IMR-90 (cell line): ENCODE measurements around the gene PNPLA2. TPM values are rescaled to one million over a fixed set of nuclear protein-coding genes. Genes with fewer than 3 reads are reported as not detected.

Experiments
- CHD1 ChIP-seq: IDR thresholded peaks from 2 replicates; pipeline ENCODE4 v1.6.1; 2012; ENCODE audit warnings: low read depth, low read length, improper control_type of control experiment
- RFX5 ChIP-seq: IDR thresholded peaks from 2 replicates; pipeline ENCODE4 v1.8.0; 2012; ENCODE audit warnings: low read depth, mild to moderate bottlenecking, low read length, moderate library complexity
- SMC3 ChIP-seq: fragments of 150-350 bp; IDR thresholded peaks from 2 replicates; pipeline ENCODE4 v1.6.1; 2016; ENCODE audit warnings: low read depth, mild to moderate bottlenecking, antibody characterized with exemption, low read length, moderate library complexity
- polyA plus RNA-seq, 3 experiments: library from polyadenylated mRNA; depleted of rRNA; stranded (reverse); fragments of >200 nt; gene quantifications; 2 replicates each; pipeline ENCODE4 v1.2.3, GENCODE V29; 2012; ENCODE audit warnings: low replicate concordance in 1 of 3
- total RNA-seq: library from RNA; depleted of rRNA; stranded (reverse); fragments of >200 nt; gene quantifications from 2 replicates; pipeline ENCODE4 v1.2.3, GENCODE V29; 2012
- TF ChIP-seq, protein P1 (sequence below): fragments of 150-350 bp; IDR thresholded peaks from 2 replicates; pipeline ENCODE4 v1.6.1; 2016; ENCODE audit warnings: low read depth, mild to moderate bottlenecking, low read length, moderate library complexity, borderline replicate concordance

The PNPLA2 gene
- total and polyA plus RNA-seq, 2 of the 4 experiments (the other 2 are of a cell fraction): 7.0 to 94.3 TPM

DNA sequence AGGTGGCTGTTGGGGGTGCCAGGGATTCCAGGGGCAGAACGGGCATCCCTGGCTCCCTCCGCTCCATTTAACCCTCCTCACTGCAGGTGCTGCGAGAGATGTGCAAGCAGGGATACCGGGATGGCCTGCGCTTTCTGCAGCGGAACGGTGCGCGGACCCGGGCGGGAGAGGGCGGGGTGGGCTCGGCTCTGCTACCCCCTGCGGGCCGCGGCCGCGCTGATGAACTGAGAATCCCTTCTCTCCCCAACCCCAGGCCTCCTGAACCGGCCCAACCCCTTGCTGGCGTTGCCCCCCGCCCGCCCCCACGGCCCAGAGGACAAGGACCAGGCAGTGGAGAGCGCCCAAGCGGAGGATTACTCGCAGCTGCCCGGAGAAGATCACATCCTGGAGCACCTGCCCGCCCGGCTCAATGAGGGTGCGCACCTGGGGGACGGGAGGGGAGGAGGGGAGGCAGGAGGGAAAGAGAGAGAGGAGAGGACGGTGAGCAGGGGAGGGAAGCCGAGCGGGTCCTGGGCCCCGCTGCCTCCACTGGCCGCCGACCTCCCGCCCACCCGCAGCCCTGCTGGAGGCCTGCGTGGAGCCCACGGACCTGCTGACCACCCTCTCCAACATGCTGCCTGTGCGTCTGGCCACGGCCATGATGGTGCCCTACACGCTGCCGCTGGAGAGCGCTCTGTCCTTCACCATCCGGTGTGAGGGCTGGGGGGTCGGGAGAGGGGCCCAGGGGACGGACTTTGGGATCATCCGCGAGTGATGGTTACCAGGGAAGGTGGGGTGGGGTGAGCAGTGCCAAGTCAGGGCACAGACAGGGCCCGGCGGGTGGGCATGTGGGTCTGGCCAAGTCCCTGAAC, 5.0 kb downstream of the PNPLA2 start (continued):
- TF ChIP-seq, protein P1, sequence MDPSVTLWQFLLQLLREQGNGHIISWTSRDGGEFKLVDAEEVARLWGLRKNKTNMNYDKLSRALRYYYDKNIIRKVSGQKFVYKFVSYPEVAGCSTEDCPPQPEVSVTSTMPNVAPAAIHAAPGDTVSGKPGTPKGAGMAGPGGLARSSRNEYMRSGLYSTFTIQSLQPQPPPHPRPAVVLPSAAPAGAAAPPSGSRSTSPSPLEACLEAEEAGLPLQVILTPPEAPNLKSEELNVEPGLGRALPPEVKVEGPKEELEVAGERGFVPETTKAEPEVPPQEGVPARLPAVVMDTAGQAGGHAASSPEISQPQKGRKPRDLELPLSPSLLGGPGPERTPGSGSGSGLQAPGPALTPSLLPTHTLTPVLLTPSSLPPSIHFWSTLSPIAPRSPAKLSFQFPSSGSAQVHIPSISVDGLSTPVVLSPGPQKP: no peak
- no peak for TF ChIP-seq SMC3
- TF ChIP-seq CHD1: no peak
- no peak for TF ChIP-seq RFX5
